ES-I3 (cell line): ENCODE results near the gene ITPR1.

Experiments used
- H3K36me3 ChIP-seq: 2 replicates; pipeline ENCODE4 v1.6.1; 2013; ENCODE audit warnings: mild to moderate bottlenecking, low read length, control low read depth, moderate library complexity; ENCODE audit not compliant: insufficient read depth
- H3K4me1 ChIP-seq: 2 replicates; pipeline ENCODE4 v1.6.1; 2013; ENCODE audit warnings: mild to moderate bottlenecking, control low read depth, low read length; ENCODE audit not compliant: insufficient read depth
- H3K9ac ChIP-seq: 2 replicates; pipeline ENCODE4 v1.6.1; 2013; ENCODE audit warnings: low read depth, mild to moderate bottlenecking, low read length, moderate library complexity
- H3K9me3 ChIP-seq: 2 replicates; pipeline ENCODE4 v1.6.1; 2013; ENCODE audit warnings: mild to moderate bottlenecking, low read length, moderate library complexity; ENCODE audit not compliant: control insufficient read depth, insufficient read depth

ITPR1 gene

GRCh38 chr3:4471907-4472306 lies 21.2 kb upstream of the ITPR1 start:
- H3K4me1 ChIP-seq = peaks cover 7% of the 10 kb centered on the region
- no peaks in the 10 kb centered on the region for H3K36me3 ChIP-seq
- H3K9ac ChIP-seq = no peak overlapping the region

DNA sequence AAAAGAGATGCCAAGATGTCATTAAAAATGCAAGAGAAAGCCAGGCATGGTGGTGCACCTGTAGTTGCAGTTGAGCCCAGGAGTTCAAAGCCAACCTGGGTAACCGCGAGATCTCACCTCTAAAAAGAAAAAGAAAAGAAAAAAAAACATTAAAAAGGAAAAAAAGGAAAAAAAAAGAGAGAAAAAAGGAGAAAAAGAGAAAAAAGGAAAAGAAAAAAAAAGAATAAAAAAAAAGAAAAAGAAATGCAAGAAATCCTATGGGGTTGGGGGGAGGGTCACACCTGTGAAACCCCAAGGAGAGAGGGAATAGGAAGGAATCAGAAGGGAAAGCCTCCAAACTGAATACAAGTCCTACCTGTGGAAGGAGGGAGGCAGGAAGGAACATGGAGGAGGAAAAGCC lies 20.8 kb upstream of the ITPR1 start:
- no peak overlapping the region for H3K9ac ChIP-seq
- H3K4me1 ChIP-seq = peaks cover 7% of the 10 kb centered on the region
- H3K36me3 ChIP-seq = no peaks in the 10 kb centered on the region
- no peaks in the 10 kb centered on the region for H3K9me3 ChIP-seq

More at GRCh38 chr3:4471907-4472306, 21.2 kb upstream of the ITPR1 start:
- no peaks in the 10 kb centered on the region for H3K9me3 ChIP-seq

GRCh38 chr3:4472766-4473165 lies 20.4 kb upstream of the ITPR1 start:
- H3K4me1 ChIP-seq = peaks cover 7% of the 10 kb centered on the region
- H3K9ac ChIP-seq = no peak overlapping the region
- H3K36me3 ChIP-seq = no peaks in the 10 kb centered on the region
- no peaks in the 10 kb centered on the region for H3K9me3 ChIP-seq

DNA sequence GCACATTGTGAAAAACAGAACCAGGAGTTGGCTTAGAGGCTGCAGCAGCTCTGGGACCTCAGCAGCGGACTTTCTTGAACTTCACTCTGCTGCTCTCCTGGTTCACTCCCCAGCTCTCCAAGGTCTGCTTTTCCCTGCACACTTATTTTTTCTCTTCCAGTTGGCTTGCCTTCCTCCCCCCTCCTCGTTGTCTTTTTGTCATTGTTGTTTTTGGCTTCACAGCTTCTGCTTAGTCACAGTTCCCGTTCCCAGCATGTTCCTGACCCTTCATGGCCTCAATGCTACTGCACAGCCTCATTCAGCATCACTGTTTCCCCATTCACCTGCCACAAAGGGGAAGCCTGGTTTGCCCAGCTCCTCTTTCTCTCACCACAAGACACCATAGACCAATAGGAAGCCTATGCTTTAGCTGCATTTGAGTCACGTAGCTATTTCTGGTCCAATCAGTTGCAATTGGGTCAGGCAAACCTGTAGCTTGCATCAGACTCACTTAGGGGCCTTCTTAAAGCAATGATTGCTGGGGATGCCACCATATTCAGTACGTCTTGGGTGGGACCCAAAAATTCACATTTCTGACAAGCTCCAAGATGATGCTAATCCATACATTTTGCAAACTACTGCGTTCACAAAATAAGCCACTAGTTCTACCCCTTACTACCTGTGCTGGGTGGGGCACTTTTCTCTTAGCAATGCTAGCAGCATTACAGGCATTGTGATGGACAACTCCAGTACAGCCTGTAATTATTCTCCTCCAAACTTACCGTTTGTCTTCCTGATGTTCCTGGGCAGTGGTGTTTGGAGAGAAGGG lies 18.3 kb upstream of the ITPR1 start:
- H3K9me3 ChIP-seq = no peaks in the 10 kb centered on the region
- H3K36me3 ChIP-seq = no peaks in the 10 kb centered on the region
- no peak overlapping the region for H3K9ac ChIP-seq
- peaks cover 7% of the 10 kb centered on the region for H3K4me1 ChIP-seq

- H3K9me3 ChIP-seq = no peaks in the 10 kb centered on the region
- peaks cover 7% of the 10 kb centered on the region for H3K4me1 ChIP-seq
- no peak overlapping the region for H3K9ac ChIP-seq
- H3K36me3 ChIP-seq = no peaks in the 10 kb centered on the region
Observed at GRCh38 chr3:4475804-4476203, 17.3 kb upstream of the ITPR1 start.

- no peak overlapping the region for H3K9ac ChIP-seq
- no peaks in the 10 kb centered on the region for H3K36me3 ChIP-seq
- no peaks in the 10 kb centered on the region for H3K9me3 ChIP-seq
- peaks cover 7% of the 10 kb centered on the region for H3K4me1 ChIP-seq
Observed at GRCh38 chr3:4476496-4476895, 16.7 kb upstream of the ITPR1 start.

GRCh38 chr3:4478261-4478660 lies 14.9 kb upstream of the ITPR1 start:
- Histone ChIP-seq H3K4me1 (peaks cover 7% of the 10 kb centered on the region), H3K9ac (no peak overlapping the region), H3K36me3 (no peaks in the 10 kb centered on the region), H3K9me3 (no peaks in the 10 kb centered on the region)

GRCh38 chr3:4491855-4492207 lies 1.3 kb upstream of the ITPR1 start:
- H3K36me3 ChIP-seq = no peaks in the 10 kb centered on the region
- H3K4me1 ChIP-seq = no peaks in the 10 kb centered on the region
- H3K9me3 ChIP-seq = no peaks in the 10 kb centered on the region
- H3K9ac ChIP-seq = peak overlapping the region; percentile 89; the same call in 1 of the 2 replicates

- peak overlapping the region; percentile 89 for H3K9ac ChIP-seq
- H3K4me1 ChIP-seq = no peaks in the 10 kb centered on the region
- no peaks in the 10 kb centered on the region for H3K9me3 ChIP-seq
- H3K36me3 ChIP-seq = no peaks in the 10 kb centered on the region
Observed at GRCh38 chr3:4492208-4493013, 737 bp upstream of the ITPR1 start.

DNA sequence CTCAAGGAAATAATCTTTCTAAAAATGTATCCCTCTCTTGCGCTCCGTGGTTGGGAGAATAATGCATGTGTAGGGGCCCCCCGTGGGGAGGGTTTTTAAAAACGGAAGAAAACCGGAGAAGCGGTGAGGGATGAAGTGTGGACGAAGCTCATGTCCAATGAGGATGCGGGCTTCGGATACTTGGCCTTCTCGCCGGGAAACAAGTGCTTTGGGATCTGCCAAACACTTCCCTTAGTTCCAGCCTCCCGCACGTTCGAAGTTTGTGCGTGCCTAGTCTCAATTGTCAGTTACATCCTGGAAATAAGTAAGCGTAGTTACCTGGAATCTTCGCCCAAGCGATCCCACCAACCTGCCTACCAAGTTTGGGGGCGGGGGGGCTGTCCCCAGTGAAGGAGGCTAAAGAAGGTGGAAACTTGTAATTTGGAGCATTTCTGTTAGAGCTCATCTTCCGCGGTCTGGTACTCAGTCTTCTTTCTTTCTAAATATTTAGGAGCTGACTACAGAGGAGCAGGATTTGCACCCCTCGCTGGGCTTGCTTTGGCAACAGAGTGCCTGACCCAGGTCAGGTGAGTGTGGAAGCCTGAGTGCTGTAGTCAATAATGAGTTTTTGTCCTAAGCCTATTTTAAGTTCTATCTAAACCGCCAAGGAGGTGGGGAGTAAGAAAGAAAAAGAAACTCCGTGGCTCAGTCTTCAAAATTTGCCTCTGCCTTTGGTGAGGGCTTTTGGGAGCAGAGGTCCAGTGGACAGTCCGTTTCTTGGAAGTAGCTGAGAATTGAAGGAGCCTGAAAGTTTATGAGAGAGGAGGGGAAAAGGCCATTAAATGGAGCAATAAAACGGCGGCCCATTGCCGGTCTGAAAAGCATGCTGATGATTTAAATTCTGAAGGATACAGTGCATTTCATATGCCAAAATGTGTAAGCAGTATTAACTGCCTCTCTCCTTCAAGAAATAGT lies 1.1 kb downstream of the ITPR1 start:
- H3K9ac ChIP-seq = peak overlapping the region; percentile 80
- H3K4me1 ChIP-seq = no peaks in the 10 kb centered on the region
- no peaks in the 10 kb centered on the region for H3K36me3 ChIP-seq
- H3K9me3 ChIP-seq = no peaks in the 10 kb centered on the region

DNA sequence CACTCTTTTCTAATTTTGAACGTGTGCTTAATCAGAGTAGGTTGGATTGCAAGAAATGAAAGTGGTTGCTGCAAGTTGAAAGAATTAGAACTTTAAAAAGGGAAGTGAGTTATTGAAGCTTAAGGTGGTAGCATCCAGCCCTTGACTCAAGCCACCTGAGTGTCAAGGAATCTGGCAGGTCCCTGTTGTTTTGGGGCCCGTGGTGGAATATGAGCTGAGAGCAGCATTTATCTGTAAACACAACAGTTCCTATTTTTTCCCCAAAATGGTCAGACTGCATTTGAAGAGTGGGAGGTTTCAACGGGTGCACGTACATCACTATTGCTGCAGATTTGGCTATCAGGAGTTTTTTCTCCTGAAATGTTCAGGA lies 1.7 kb downstream of the ITPR1 start:
- H3K4me1 ChIP-seq = no peaks in the 10 kb centered on the region
- H3K9me3 ChIP-seq = no peaks in the 10 kb centered on the region
- H3K9ac ChIP-seq = no peak overlapping the region
- H3K36me3 ChIP-seq = no peaks in the 10 kb centered on the region

DNA sequence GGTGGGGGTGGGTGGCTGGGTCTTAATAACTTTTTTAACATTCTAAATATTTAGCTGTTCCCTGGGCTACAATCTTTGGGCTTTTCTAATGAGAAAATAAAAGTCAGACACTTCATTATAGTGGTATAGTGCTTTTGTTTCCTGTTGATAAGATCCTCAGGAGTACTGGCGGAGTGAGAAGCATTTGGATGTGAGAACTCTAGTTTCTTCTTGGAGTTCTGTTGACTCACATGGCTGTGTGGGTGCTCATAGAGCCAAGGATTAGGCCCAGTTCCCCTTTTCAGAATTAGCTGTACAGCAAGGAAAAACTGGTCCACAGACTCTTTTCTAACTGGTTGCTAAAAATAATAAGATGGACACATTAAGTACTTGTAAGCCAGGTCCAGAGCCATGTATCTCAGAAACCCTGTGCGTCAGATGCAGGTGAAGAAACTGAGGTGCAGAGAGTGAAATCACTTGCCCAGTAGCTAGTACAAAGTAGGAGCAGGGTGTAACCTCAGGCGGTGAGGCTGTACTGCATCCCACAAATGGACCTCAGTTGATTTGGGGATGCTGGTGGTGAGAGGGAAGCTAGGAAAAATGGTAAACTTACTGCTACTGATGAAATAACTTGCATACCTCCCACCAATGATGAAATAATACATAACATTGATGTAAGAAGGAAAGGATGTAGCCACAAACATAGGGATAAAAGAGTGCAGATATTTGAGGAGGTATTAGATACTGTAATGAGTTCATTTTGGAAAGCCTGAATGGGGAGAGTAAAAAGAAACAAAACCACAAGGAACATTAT lies 2.3 kb downstream of the ITPR1 start:
- no peaks in the 10 kb centered on the region for H3K4me1 ChIP-seq
- H3K36me3 ChIP-seq = no peaks in the 10 kb centered on the region
- no peaks in the 10 kb centered on the region for H3K9me3 ChIP-seq
- H3K9ac ChIP-seq = no peak overlapping the region

DNA sequence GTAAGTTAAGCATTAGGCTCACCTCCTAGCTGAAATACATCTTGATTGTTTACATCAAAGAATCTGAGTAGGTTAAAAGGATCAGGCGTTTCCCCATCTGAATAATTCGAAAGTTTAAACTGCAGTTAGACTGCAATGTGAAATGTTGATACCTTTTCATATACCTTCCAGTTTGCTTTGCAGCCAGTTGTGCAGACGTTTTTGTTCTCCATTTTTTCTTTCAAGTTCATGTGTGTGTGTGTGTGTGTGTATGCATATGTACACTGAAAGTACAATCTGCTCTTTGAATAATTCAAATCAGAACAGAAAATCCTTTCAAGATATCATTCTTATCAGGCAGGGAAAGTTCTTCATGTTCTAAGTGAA lies 2.9 kb downstream of the ITPR1 start:
- no peaks in the 10 kb centered on the region for H3K36me3 ChIP-seq
- no peaks in the 10 kb centered on the region for H3K9me3 ChIP-seq
- H3K4me1 ChIP-seq = no peaks in the 10 kb centered on the region
- no peak overlapping the region for H3K9ac ChIP-seq
